ENCODE results near the gene PRKCH. TPM values are rescaled to one million over a fixed set of nuclear protein-coding genes. Genes with fewer than 3 reads are reported as not detected.

The PRKCH gene
- total RNA-seq, 1 experiment from 2014 or later, result 170 TPM

GRCh38 chr14:61341275-61342206, 20.2 kb downstream of the PRKCH start:
- Histone ChIP-seq H3K9me2 (replicated peaks; ENCODE audit: low read length) (no peaks in the 10 kb centered on the region), H3K36me3 (ENCODE audit: low read depth, low read length) (no peaks in the 10 kb centered on the region), H2AFZ (ENCODE audit: low read length) (no peak overlapping the region), H3K4me1 (ENCODE audit: insufficient read depth, low read length) (peaks cover 8% of the 10 kb centered on the region), H3K27me3 (ENCODE audit: low read length) (no peaks in the 10 kb centered on the region), H3K4me3 (ENCODE audit: low read length) (no peak overlapping the region), H3K27ac (ENCODE audit: low read length) (no peak overlapping the region), H3K9me3 (ENCODE audit: low read length) (no peaks in the 10 kb centered on the region), H3K79me2 (ENCODE audit: low read length) (peaks cover 19% of the 10 kb centered on the region; the same call in 1 of the 2 replicates), H3F3A (ENCODE audit: low read length, unreplicated experiment) (no peaks in the 10 kb centered on the region), H4K20me1 (ENCODE audit: low read length) (no peaks in the 10 kb centered on the region), H3K9ac (ENCODE audit: low read length) (no peak overlapping the region), H3K4me2 (ENCODE audit: low read length) (no peak overlapping the region)
- no peak for ATAC-seq
- TF ChIP-seq, protein P1, sequence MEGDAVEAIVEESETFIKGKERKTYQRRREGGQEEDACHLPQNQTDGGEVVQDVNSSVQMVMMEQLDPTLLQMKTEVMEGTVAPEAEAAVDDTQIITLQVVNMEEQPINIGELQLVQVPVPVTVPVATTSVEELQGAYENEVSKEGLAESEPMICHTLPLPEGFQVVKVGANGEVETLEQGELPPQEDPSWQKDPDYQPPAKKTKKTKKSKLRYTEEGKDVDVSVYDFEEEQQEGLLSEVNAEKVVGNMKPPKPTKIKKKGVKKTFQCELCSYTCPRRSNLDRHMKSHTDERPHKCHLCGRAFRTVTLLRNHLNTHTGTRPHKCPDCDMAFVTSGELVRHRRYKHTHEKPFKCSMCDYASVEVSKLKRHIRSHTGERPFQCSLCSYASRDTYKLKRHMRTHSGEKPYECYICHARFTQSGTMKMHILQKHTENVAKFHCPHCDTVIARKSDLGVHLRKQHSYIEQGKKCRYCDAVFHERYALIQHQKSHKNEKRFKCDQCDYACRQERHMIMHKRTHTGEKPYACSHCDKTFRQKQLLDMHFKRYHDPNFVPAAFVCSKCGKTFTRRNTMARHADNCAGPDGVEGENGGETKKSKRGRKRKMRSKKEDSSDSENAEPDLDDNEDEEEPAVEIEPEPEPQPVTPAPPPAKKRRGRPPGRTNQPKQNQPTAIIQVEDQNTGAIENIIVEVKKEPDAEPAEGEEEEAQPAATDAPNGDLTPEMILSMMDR (conservative IDR thresholded peaks at IDR 0.05; ENCODE audit: low read depth, low read length), result no peak
- no peak for TF ChIP-seq EZH2 (IDR thresholded peaks at IDR 0.05; ENCODE audit: low read length, unreplicated experiment)
- TF ChIP-seq EZH2phosphoT487 (IDR thresholded peaks at IDR 0.05; ENCODE audit: borderline replicate concordance, low read length), result no peak
- ChIA-PET CTCF (no interaction called here), POLR2A (ENCODE audit: unreplicated experiment) (no interaction called here)
- intact Hi-C loops (cut with micrococcal nuclease), result no loop called here
- no peak for DNase-seq
- no TSS peak for BruUV-seq (replicated peaks)

DNA sequence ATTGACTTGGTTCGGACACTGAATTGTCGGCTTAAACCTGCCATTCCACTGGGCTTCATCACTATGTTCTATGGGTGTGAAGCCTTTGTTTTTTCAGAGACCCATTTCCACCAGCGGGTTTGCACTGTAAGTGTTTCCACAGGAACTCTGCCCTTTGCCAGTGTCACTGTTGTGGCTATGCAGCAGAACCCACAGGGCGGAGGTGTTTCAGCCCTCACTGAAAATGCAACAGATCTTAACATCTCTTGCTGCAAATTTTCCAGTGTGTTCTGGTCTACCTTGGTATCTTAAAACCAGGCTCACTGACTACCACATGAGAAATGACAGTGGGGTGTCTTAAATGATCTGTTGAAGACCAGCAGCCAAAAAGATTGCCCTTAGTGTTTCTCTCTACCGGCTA, 21.1 kb downstream of the PRKCH start:
- Histone ChIP-seq H3K36me3 (ENCODE audit: low read depth, low read length) (no peaks in the 10 kb centered on the region), H3K4me2 (ENCODE audit: low read length) (no peak overlapping the region), H3K79me2 (ENCODE audit: low read length) (peaks cover 17% of the 10 kb centered on the region), H3K4me1 (ENCODE audit: insufficient read depth, low read length) (peaks cover 15% of the 10 kb centered on the region), H3K9me3 (ENCODE audit: low read length) (no peaks in the 10 kb centered on the region), H3K4me3 (ENCODE audit: low read length) (no peak overlapping the region), H3K27me3 (ENCODE audit: low read length) (no peaks in the 10 kb centered on the region), H4K20me1 (ENCODE audit: low read length) (no peaks in the 10 kb centered on the region), H2AFZ (ENCODE audit: low read length) (no peak overlapping the region), H3K27ac (ENCODE audit: low read length) (no peak overlapping the region), H3K9ac (ENCODE audit: low read length) (no peak overlapping the region), H3K9me2 (replicated peaks; ENCODE audit: low read length) (no peaks in the 10 kb centered on the region), H3F3A (ENCODE audit: low read length, unreplicated experiment) (no peaks in the 10 kb centered on the region)
- BruUV-seq (replicated peaks), result no TSS peak
- TF ChIP-seq, protein P1 (conservative IDR thresholded peaks at IDR 0.05; ENCODE audit: low read depth, low read length), result no peak
- no peak for TF ChIP-seq EZH2phosphoT487 (IDR thresholded peaks at IDR 0.05; ENCODE audit: borderline replicate concordance, low read length)
- no peak for TF ChIP-seq EZH2 (IDR thresholded peaks at IDR 0.05; ENCODE audit: low read length, unreplicated experiment)
- ChIA-PET POLR2A (ENCODE audit: unreplicated experiment) (no interaction called here), CTCF (no interaction called here)
- DNase-seq (no peak), ATAC-seq (no peak)
- intact Hi-C loops (cut with micrococcal nuclease), result no loop called here

DNA sequence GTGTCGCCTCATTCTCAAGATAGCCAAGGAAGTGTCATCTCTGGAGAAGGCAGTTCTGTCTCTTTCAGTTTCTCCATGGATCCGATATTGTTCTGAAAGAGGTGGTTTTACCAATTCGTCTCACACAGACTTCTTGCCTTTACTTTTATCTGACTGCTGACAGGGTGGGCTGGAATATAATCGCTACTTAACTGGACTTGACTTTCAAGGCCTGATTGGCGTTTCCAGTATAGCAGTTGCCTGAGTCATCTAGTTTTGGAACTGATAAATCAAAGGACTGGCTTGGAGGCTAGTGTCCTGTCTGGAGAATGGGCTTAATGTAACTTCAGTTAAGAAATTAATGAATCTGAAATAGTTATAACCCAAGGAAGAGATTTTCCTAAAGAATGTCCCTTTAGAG, 21.6 kb downstream of the PRKCH start:
- DNase-seq, result no peak
- CTCF ChIA-PET, result no interaction called here
- no peaks in the 10 kb centered on the region for H3F3A ChIP-seq (ENCODE audit: low read length, unreplicated experiment)
- no peak overlapping the region for H3K27ac ChIP-seq (ENCODE audit: low read length)
- H3K9me3 ChIP-seq (ENCODE audit: low read length), result no peaks in the 10 kb centered on the region
- no peaks in the 10 kb centered on the region for H4K20me1 ChIP-seq (ENCODE audit: low read length)
- no peak overlapping the region for H3K9ac ChIP-seq (ENCODE audit: low read length)
- peaks cover 15% of the 10 kb centered on the region for H3K4me1 ChIP-seq (ENCODE audit: insufficient read depth, low read length)
- BruUV-seq (replicated peaks), result no TSS peak
- H3K9me2 ChIP-seq (replicated peaks; ENCODE audit: low read length), result no peaks in the 10 kb centered on the region
- POLR2A ChIA-PET (ENCODE audit: unreplicated experiment), result no interaction called here
- no peak for ATAC-seq
- H3K79me2 ChIP-seq (ENCODE audit: low read length), result peaks cover 21% of the 10 kb centered on the region
- intact Hi-C loops (cut with micrococcal nuclease), result no loop called here
- no peak overlapping the region for H3K4me3 ChIP-seq (ENCODE audit: low read length)
- no peak overlapping the region for H3K4me2 ChIP-seq (ENCODE audit: low read length)
- no peak overlapping the region for H2AFZ ChIP-seq (ENCODE audit: low read length)
- no peaks in the 10 kb centered on the region for H3K36me3 ChIP-seq (ENCODE audit: low read depth, low read length)
- TF ChIP-seq EZH2phosphoT487 (IDR thresholded peaks at IDR 0.05; ENCODE audit: borderline replicate concordance, low read length), result no peak
- TF ChIP-seq EZH2 (IDR thresholded peaks at IDR 0.05; ENCODE audit: low read length, unreplicated experiment), result no peak
- TF ChIP-seq, protein P1 (conservative IDR thresholded peaks at IDR 0.05; ENCODE audit: low read depth, low read length), result no peak
- no peaks in the 10 kb centered on the region for H3K27me3 ChIP-seq (ENCODE audit: low read length)
